Measurements from ENCODE around the gene SLC35A3. TPM values are rescaled to one million over a fixed set of nuclear protein-coding genes. Genes with fewer than 3 reads are reported as not detected.

SLC35A3 gene
- total RNA-seq, 1 donor from 2014 or later, result 38.9 TPM

DNA sequence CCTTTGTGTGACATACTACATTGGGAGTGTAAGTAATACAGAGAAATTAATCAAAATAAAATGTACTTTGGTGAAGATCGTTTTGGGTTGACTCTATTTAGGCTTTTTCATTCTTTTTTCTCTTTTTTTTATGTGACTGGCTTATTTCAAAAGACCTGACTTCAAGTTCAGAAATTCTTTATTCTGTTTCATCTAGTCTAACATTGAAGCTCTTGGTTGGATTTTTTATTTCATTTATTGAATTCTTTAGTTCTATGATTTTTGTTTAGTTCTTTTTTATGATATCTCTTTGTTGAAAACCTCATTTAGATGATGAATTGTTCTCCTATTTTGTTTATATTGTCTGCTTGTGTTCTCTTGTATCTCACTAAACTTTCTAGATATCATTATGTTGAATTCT, 35.6 kb downstream of the SLC35A3 start:
- no peak overlapping the region for H3K4me3 ChIP-seq
- peaks cover 12% of the 10 kb centered on the region for H3K36me3 Mint-ChIP-seq

DNA sequence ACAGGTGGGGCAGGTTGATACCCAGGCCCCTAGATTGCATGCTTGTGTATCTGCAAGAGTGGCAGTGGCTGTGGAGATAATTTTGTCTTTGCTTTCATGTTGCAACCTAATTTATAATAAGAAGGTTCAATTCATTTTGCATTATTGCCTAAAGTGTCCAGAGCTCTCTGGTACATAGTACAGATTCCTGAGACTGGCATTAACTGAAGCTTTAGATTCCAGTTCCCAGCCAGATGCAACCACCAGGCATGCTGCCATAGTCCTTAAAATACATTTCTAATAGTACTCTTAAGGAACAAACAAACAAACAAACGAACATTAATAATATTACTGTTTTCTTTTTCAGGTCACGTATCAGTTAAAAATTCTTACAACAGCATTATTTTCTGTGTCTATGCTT, 36.9 kb downstream of the SLC35A3 start:
- TF ChIP-seq, protein P1, sequence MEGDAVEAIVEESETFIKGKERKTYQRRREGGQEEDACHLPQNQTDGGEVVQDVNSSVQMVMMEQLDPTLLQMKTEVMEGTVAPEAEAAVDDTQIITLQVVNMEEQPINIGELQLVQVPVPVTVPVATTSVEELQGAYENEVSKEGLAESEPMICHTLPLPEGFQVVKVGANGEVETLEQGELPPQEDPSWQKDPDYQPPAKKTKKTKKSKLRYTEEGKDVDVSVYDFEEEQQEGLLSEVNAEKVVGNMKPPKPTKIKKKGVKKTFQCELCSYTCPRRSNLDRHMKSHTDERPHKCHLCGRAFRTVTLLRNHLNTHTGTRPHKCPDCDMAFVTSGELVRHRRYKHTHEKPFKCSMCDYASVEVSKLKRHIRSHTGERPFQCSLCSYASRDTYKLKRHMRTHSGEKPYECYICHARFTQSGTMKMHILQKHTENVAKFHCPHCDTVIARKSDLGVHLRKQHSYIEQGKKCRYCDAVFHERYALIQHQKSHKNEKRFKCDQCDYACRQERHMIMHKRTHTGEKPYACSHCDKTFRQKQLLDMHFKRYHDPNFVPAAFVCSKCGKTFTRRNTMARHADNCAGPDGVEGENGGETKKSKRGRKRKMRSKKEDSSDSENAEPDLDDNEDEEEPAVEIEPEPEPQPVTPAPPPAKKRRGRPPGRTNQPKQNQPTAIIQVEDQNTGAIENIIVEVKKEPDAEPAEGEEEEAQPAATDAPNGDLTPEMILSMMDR (IDR thresholded peaks at IDR 0.05), result no peak
- TF ChIP-seq EZH2phosphoT487 (IDR thresholded peaks at IDR 0.05), result no peak
- TF ChIP-seq EZH2 (IDR thresholded peaks at IDR 0.05), result no peak
- H3K9me3 ChIP-seq (ENCODE audit: low read depth), result no peaks in the 10 kb centered on the region
- no peak overlapping the region for H3K27ac ChIP-seq
- H3K9me3 Mint-ChIP-seq, result peaks cover 13% of the 10 kb centered on the region
- no peak overlapping the region for H3K4me2 ChIP-seq
- no peaks in the 10 kb centered on the region for H3K4me1 ChIP-seq
- peaks cover 12% of the 10 kb centered on the region for H3K36me3 Mint-ChIP-seq
- no peaks in the 10 kb centered on the region for H4K20me1 ChIP-seq (ENCODE audit: low read depth)
- no peaks in the 10 kb centered on the region for H3K27me3 ChIP-seq
- peaks cover 11% of the 10 kb centered on the region for H3K79me2 ChIP-seq (ENCODE audit: low read depth)
- H3K4me3 ChIP-seq, result no peak overlapping the region
- H3K9ac ChIP-seq, result no peak overlapping the region
- H3F3A ChIP-seq (ENCODE audit: low read depth), result no peaks in the 10 kb centered on the region
- H3K36me3 ChIP-seq, result no peaks in the 10 kb centered on the region
- H3K27me3 Mint-ChIP-seq (ENCODE audit: insufficient read depth, low read depth), result peaks cover 4% of the 10 kb centered on the region
- no peaks in the 10 kb centered on the region for H3K4me1 Mint-ChIP-seq
- no peak for DNase-seq (ENCODE audit: low spot score)
- H2AFZ ChIP-seq (replicated peaks), result no peak overlapping the region
- H3K4me3 Mint-ChIP-seq, result no peak overlapping the region
- H3K27ac Mint-ChIP-seq, result no peak overlapping the region

More for the DNA sequence above, 35.6 kb downstream of the SLC35A3 start:
- DNase-seq (ENCODE audit: low spot score), result no peak
- no peaks in the 10 kb centered on the region for H3K4me1 ChIP-seq
- no peaks in the 10 kb centered on the region for H3K9me3 ChIP-seq (ENCODE audit: low read depth)
- H3K9ac ChIP-seq, result no peak overlapping the region
- no peaks in the 10 kb centered on the region for H3F3A ChIP-seq (ENCODE audit: low read depth)
- H4K20me1 ChIP-seq (ENCODE audit: low read depth), result no peaks in the 10 kb centered on the region
- Mint-ChIP-seq H3K4me3 (no peak overlapping the region), H3K27me3 (ENCODE audit: insufficient read depth, low read depth) (peaks cover 4% of the 10 kb centered on the region), H3K27ac (no peak overlapping the region), H3K4me1 (no peaks in the 10 kb centered on the region), H3K9me3 (peaks cover 13% of the 10 kb centered on the region)
- H3K27ac ChIP-seq, result no peak overlapping the region
- H3K27me3 ChIP-seq, result no peaks in the 10 kb centered on the region
- H3K36me3 ChIP-seq, result no peaks in the 10 kb centered on the region
- TF ChIP-seq EZH2phosphoT487 (IDR thresholded peaks at IDR 0.05), result no peak
- TF ChIP-seq EZH2 (IDR thresholded peaks at IDR 0.05), result no peak
- TF ChIP-seq, protein P1 (IDR thresholded peaks at IDR 0.05), result no peak
- H3K79me2 ChIP-seq (ENCODE audit: low read depth), result peaks cover 11% of the 10 kb centered on the region
- no peak overlapping the region for H3K4me2 ChIP-seq
- H2AFZ ChIP-seq (replicated peaks), result no peak overlapping the region

DNA sequence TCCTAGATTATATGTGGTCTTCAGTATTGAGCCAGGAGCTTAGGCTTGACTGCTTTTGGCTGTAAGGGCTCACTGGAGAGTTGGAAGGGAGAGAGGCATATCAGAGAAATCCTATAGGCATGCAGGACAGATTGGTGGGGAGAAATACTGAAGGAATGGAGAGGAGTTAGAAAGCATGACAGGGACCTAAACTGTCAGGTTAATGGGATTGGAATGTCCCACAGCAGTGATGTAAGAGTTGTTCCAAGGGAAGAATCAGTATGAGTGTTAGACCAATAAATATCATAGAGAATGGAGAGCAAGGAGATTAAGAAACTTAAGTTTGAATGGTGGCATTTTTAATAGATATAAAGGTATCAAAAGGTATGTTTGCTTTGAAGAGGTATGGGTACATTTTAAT, 39.7 kb downstream of the SLC35A3 start:
- Histone ChIP-seq H3K27ac (no peak overlapping the region), H3K4me3 (no peak overlapping the region), H3K9ac (no peak overlapping the region), H2AFZ (replicated peaks) (no peak overlapping the region), H3K36me3 (no peaks in the 10 kb centered on the region), H3K4me1 (no peaks in the 10 kb centered on the region), H3F3A (ENCODE audit: low read depth) (no peaks in the 10 kb centered on the region), H3K4me2 (no peak overlapping the region), H3K79me2 (ENCODE audit: low read depth) (no peaks in the 10 kb centered on the region), H3K9me3 (ENCODE audit: low read depth) (no peaks in the 10 kb centered on the region), H4K20me1 (ENCODE audit: low read depth) (no peaks in the 10 kb centered on the region), H3K27me3 (no peaks in the 10 kb centered on the region)
- TF ChIP-seq EZH2 (IDR thresholded peaks at IDR 0.05), result no peak
- TF ChIP-seq EZH2phosphoT487 (IDR thresholded peaks at IDR 0.05), result no peak
- TF ChIP-seq, protein P1 (IDR thresholded peaks at IDR 0.05), result no peak
- peaks cover 11% of the 10 kb centered on the region for H3K36me3 Mint-ChIP-seq
- no peak overlapping the region for H3K27ac Mint-ChIP-seq
- H3K9me3 Mint-ChIP-seq, result peaks cover 10% of the 10 kb centered on the region
- no peaks in the 10 kb centered on the region for H3K4me1 Mint-ChIP-seq
- H3K27me3 Mint-ChIP-seq (ENCODE audit: insufficient read depth, low read depth), result no peaks in the 10 kb centered on the region
- no peak overlapping the region for H3K4me3 Mint-ChIP-seq
- no peak for DNase-seq (ENCODE audit: low spot score)

All from neural progenitor cell (in vitro differentiated cells).